ENCODE results near the gene LSM11.

The LSM11 gene

DNA sequence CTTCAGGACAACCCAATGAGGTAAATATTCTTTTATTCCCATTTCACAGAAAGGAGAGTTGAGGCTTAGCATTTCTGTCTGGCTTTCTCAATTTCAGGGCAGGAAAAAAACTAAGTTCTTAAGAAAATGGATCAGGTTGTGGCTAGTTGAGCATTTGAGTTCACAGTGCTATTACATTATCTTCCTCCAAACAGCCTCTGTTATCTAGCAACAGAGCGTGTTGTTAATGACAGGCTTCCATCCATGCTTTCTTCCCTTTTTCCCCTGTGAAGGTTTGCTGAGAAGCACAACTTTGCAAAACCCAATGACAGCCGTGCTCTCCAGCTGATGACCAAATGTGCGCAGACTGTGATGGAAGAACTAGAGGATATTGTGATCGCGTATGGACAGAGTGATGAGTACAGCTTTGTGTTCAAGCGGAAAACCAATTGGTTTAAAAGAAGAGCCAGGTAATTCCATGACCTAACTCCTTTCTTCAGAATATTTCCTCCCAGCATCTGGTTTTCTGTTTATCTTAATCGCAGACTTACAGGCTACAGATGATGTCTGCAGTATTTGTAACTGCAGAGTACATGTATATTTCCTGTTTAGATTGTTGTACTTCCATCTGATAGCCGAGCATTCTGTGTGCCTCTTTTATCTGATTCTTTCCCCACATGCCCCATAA is 10.8 kb upstream of the LSM11 start:
- DNase-seq (ENCODE audit: low read depth in 2 of 2), result no peak

DNA sequence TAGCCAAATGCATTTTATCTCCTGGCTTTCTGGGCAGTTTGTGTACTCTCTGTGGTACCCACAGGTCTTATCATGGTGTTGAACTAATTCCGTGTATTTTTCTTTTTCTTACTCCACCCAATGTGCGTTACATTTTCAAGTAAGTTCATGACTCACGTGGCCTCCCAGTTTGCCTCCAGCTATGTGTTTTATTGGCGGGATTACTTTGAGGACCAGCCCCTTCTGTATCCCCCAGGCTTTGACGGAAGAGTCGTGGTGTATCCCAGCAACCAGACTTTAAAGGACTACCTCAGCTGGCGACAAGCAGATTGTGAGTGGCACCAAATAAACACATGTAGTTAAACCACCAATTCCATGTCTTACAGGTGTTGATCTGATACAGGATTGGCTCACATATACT is 9.1 kb upstream of the LSM11 start:
- no peak for DNase-seq (ENCODE audit: low read depth in 2 of 2)

DNA sequence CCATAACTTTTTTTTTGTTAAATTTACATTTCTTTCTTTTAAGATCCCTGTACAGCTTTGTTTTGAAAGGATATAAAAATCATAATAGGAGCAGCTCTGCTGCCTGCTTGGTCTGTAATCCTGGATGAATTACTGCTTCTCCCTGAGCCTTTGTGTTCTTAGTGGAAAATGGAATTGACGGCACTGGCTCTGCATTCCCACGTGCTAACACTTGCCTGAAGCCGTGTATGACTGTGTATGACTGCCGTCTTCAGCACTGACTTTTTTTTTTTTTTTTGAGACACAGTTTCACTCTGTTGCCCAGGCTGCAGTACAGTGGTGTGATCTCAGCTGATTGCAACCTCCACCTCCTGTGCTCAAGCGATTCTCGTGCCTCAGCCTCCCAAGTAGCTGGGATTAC is 7.5 kb upstream of the LSM11 start:
- DNase-seq (ENCODE audit: low read depth in 2 of 2), result no peak

DNA sequence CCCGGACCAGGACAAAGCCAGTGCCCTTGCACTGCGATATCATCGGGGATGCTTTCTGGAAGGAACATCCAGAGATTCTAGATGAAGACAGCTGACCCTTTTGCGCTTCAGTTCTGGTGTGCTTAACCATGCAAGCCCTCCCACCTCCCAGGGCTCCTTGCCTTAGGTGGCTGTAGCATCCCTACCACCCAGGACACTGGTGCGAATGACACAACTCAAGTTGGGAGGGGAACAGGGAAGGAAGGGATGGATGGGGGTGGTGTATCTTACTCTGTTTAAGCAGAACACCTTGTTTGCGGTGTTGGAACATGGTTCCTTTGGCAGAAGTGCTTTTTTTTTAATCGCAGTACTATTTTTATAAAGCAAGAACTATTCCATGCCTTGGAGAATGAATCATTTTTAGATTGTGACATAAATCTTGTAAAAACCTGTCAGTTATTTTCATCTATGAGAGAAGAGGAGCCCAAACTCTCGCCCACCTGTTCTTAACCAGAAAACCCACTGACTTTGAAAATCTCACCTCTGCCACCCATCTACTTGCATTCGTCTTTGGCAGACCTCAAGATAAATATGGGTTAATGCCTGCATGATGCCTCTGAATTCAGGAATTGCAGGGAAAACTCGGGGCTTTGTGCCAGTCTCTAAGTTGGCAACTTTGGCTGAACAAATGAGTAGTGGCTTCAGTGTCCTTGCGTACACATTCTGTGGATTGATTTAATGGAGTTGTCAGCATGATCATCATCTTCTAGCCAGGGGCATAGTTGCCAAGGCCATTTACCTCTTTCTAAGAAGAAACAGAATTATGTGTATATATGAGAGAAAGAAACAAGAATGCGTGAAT is 3.9 kb upstream of the LSM11 start:
- no peak for DNase-seq (ENCODE audit: low read depth in 2 of 2)

DNA sequence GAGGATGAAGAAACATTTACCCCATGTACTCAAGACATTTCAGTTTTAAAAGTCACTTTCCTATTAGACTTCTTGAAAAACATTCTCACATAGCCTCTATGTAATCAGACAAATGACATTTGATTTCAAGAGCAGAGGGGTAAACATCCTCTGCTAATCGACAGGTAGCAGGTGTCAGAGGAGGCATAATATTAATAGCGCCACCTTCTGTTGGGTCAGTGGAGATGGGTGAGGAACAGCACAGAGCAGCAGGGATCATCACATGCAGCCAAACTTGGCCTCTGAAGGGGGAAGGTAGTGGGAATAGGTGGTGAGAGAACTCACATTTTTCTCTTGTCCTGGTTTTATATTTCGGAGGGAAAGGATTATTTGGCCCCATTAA is 3.3 kb upstream of the LSM11 start:
- DNase-seq (ENCODE audit: low read depth in 2 of 2), result no peak

GRCh38 chr5:157741131-157741530 is 2.4 kb upstream of the LSM11 start:
- no peak for DNase-seq (ENCODE audit: low read depth in 2 of 2)

GRCh38 chr5:157744051-157745011 is 819 bp downstream of the LSM11 start:
- no peak for DNase-seq (ENCODE audit: low read depth in 2 of 2)

- DNase-seq (ENCODE audit: low read depth in 2 of 2), result no peak
Measured at GRCh38 chr5:157745041-157745456, 1.5 kb downstream of the LSM11 start.

- DNase-seq (ENCODE audit: low read depth in 2 of 2), result no peak
Measured at GRCh38 chr5:157747173-157747740, 3.7 kb downstream of the LSM11 start.

- no peak for DNase-seq (ENCODE audit: low read depth in 2 of 2)
Measured at GRCh38 chr5:157747766-157748700, 4.5 kb downstream of the LSM11 start.

DNA sequence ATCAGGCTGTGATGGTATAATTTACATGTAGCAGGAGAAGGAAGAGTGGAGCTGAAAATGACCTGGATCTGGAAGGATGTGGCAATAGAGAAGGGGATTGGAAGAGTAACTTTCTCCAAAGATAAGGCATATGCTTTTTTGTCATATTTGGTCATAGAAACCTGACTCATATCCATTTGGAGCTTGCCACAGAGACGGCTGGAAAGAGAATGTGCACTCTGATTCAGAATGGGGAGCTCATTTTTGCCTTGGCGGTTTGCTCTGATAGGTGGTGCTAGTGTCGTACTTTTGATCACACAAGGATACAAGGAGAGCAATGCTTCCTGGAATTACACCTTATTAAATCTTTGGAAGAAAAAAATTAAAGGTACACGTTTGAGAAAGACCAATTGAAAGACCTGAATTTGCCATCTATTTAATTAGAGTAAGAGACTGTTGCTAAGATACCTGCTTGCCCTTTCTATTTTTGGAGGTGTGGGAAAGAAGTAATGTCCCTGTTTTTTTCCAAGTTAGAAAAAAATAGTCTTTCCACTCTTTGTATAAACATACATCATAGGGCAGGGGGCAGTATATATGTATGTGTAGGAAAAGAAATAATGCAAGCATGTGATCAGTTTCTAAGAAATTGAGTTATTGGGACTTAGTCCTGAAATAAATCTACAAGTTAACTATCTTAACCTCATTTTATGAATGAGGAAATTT is 5.4 kb downstream of the LSM11 start:
- no peak for DNase-seq (ENCODE audit: low read depth in 2 of 2)

DNA sequence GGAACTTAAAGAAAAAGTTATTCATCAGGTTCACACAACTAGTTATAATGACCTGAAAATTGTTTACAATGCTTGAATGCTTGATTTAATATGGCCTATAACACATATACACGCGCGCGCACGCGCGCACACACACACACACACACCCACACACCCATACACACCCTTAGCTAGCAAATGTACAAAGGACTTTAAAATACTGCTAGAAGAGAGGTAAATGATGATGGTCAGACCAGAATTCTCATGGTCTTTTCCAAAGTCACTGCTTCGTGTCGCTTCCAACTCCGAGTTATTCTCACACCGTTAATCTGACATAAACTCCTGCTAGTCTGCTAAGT is 5.9 kb downstream of the LSM11 start:
- DNase-seq (ENCODE audit: low read depth in 2 of 2), result no peak

GRCh38 chr5:157750320-157750719 is 6.8 kb downstream of the LSM11 start:
- no peak for DNase-seq (ENCODE audit: low read depth in 2 of 2)

- no peak for DNase-seq (ENCODE audit: low read depth in 2 of 2)
Measured at GRCh38 chr5:157756122-157756521, 12.6 kb downstream of the LSM11 start.

DNA sequence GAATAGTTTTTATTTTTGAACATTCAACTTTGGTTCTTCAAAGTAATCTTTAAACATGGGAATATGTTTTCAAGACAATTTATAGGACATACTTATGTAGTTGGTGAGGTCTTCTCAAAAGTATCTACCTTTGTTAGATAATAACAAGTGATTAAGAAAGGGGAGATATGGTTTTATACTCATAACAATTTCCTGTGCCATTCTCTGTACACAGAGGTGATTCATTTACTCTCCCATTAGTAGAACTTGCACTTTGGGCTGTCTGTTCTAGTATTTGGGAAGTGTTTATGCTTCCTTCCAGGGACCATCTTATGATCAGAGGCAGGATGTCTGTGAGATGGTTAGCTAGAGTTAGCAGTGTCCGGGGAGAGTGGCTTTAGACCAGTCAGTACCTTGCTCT is 15.2 kb downstream of the LSM11 start:
- DNase-seq (ENCODE audit: low read depth in 2 of 2), result no peak

DNA sequence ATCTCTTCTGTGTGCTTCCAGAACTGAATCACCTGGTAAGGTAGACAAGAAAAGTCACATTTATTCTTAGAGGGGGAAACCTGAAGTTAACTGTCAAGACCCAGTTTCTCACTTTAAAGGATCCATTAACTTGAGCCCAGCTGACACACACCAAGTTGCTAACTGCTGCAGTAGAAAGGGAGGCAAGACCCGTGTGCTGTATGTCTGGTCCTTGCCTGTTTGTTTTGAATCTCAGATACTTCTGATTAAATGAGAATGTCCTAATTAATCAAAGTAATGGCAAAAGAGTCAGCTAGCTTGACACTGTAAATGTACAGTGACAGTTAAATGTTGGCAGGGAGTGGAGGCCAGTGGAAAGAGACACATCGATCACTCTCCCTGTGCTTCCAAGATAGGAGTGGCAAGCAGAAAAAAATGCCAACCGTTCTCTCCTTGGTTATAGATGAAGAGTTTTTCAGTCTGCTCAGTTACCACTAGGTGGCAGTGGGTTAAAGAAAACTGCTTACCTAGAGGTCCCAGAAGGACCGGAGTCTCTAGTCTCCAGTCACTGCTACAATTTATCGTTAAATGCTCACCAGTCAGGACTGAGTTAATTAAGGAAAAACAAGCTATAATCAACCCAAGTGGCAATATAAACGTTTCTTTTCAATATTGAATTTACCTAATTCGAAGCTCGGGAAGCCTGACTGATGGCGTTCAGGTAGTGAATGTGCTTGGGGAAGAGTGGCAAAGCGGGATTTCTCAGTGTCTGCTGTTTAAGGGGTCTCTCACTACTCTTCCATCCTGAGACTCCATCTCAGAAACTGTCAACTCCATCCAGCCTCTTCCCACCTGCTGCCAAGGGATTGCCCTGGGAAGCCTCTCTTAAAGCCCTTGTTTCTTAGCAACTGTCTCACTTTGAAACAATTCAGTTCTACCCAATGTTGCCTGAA is 18.4 kb downstream of the LSM11 start:
- no peak for DNase-seq (ENCODE audit: low read depth in 2 of 2)

DNA sequence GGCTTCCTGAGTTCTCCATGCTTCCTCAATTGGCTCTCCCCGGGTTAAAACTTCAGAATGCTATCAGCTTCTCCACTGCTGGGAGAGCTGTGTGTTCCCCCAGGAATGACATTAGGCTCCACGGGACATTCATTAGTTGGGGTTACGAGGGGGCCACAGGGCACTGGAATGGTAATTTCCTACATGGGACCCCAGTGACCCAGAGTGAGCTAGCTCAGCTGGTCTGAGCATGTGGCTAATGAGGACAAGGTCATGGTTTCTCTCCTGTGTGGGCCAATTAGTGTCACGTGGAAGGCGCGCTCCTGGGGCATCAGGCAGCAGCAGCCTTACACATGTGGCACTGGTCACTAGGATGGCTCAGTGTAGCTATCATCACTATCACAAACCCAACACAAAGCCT is 21.0 kb downstream of the LSM11 start:
- DNase-seq (ENCODE audit: low read depth in 2 of 2), result no peak

GRCh38 chr5:157766442-157766841 is 22.9 kb downstream of the LSM11 start:
- no peak for DNase-seq (ENCODE audit: low read depth in 2 of 2)

- no peak for DNase-seq (ENCODE audit: low read depth in 2 of 2)
Measured at GRCh38 chr5:157766902-157767301, 23.4 kb downstream of the LSM11 start.
